CD4-positive, alpha-beta memory T cell (primary cell): ENCODE measurements around the gene PLPPR3. TPM values are rescaled to one million over a fixed set of nuclear protein-coding genes. Genes with fewer than 3 reads are reported as not detected.
"Not testable (repeated sequence)": the region's sequence is repeated elsewhere in the genome, so short reads cannot be mapped to it uniquely, and the experiment has no call there.

Experiments
- CTCF ChIA-PET: fragments of 350-600 bp; sonication (Branson Sonifier 250); formaldehyde crosslinking; loops from one replicate; lab custom pipeline; 2021; ENCODE audit warnings: inconsistent platforms; ENCODE audit not compliant: partially characterized antibody; lab: Charles Lee
- POLR2A ChIA-PET: fragments of 350-600 bp; sonication (Branson Sonifier 250); formaldehyde crosslinking; loops from one replicate; lab custom pipeline; 2021; ENCODE audit not compliant: partially characterized antibody; lab: Charles Lee
- DNase-seq, 5 donors: peaks; one replicate each; pipeline versions ENCODE4 v3.0.0 to v3.0.0-alpha.2; 2020 to 2022; ENCODE audit warnings: mixed read lengths in 1 of 5
- H3K27ac ChIP-seq: one replicate; pipeline ENCODE4 v1.7.0; 2013; ENCODE audit warnings: low read depth, low read length
- H3K27me3 ChIP-seq: 2 replicates; pipeline ENCODE4 v1.7.0; 2013; ENCODE audit warnings: mild to moderate bottlenecking, low read length, moderate library complexity; ENCODE audit not compliant: insufficient read depth
- H3K36me3 ChIP-seq: 2 replicates; pipeline ENCODE4 v1.7.0; 2013; ENCODE audit warnings: mild to moderate bottlenecking, low read length, moderate library complexity; ENCODE audit not compliant: insufficient read depth
- H3K4me1 ChIP-seq: 2 replicates; pipeline ENCODE4 v1.7.0; 2013; ENCODE audit warnings: mild to moderate bottlenecking, low read length, moderate library complexity; ENCODE audit not compliant: insufficient read depth
- H3K4me3 ChIP-seq, 2 donors: one replicate each; pipeline ENCODE4 v1.7.0; 2013; ENCODE audit warnings: low read length in 2 of 2, mild to moderate bottlenecking in 1 of 2
- H3K9me3 ChIP-seq, 2 donors: one replicate each; pipeline ENCODE4 v1.7.0; 2013; ENCODE audit warnings: low read length in 2 of 2, control low read depth in 1 of 2; ENCODE audit not compliant: control insufficient read depth in 1 of 2
- H3K27ac Mint-ChIP-seq, 7 donors: one replicate each; pipeline ENCODE4 v1.8.0; 2020 to 2021; ENCODE audit warnings: mixed read lengths in 7 of 7, mild to moderate bottlenecking in 6 of 7, inconsistent platforms in 3 of 7, moderate library complexity in 3 of 7
- H3K27me3 Mint-ChIP-seq, 2 donors: one replicate each; pipeline ENCODE4 v1.8.0; 2020 to 2021; ENCODE audit warnings: mixed read lengths in 2 of 2
- H3K36me3 Mint-ChIP-seq, 2 donors: one replicate each; pipeline ENCODE4 v1.8.0; 2020 to 2021; ENCODE audit warnings: mixed read lengths in 2 of 2, inconsistent platforms in 1 of 2, mild to moderate bottlenecking in 1 of 2
- H3K4me1 Mint-ChIP-seq, 4 donors: one replicate each; pipeline ENCODE4 v1.8.0; 2020 to 2021; ENCODE audit warnings: mixed read lengths in 4 of 4, mild to moderate bottlenecking in 1 of 4
- H3K4me3 Mint-ChIP-seq, 8 donors: one replicate each; pipeline ENCODE4 v1.8.0; 2020 to 2021; ENCODE audit warnings: mixed read lengths in 8 of 8, mild to moderate bottlenecking in 7 of 8, moderate library complexity in 6 of 8, inconsistent platforms in 3 of 8
- H3K9me3 Mint-ChIP-seq, 8 donors: one replicate each; pipeline ENCODE4 v1.8.0; 2020 to 2021; ENCODE audit warnings: mixed read lengths in 8 of 8, mild to moderate bottlenecking in 5 of 8, inconsistent platforms in 3 of 8, moderate library complexity in 1 of 8
- intact Hi-C: fragments of 100-400 bp; cut with micrococcal nuclease; formaldehyde crosslinking; loops from one replicate; pipeline ENCODE4 v1.15.1; 2023
- polyA plus RNA-seq, 2 donors: library from polyadenylated mRNA; unstranded; fragments of 300-500 nt; fragmentation: Illumina TruSeq; gene quantifications; one replicate each; pipeline ENCODE4 v1.2.3, GENCODE V29; 2021
- total RNA-seq, 2 experiments: library from RNA; stranded (reverse); gene quantifications; one replicate each; pipeline ENCODE4 v1.2.3, GENCODE V29; 2021

Gene PLPPR3
- total and polyA plus RNA-seq, 4 experiments from 2014 or later, result not detected

- intact Hi-C loops, result no loop called here
- Histone ChIP-seq H3K9me3 (no peaks in the 10 kb centered on the region), H3K27me3 (peaks cover 3% of the 10 kb centered on the region), H3K27ac (no peak overlapping the region), H3K36me3 (no peaks in the 10 kb centered on the region), H3K4me3 (no peak overlapping the region), H3K4me1 (no peaks in the 10 kb centered on the region)
- peaks cover 0 to 5% (median under 1%) of the 10 kb centered on the region in 4 donors for H3K4me1 Mint-ChIP-seq
- no peak overlapping the region for H3K27ac Mint-ChIP-seq
- POLR2A ChIA-PET, result interaction anchor here (1.1 kb wide), 1 partner anchor 38 kb away, joined by 3 read pairs; the partner anchor contains the start of gene RNU6-9
- no peak overlapping the region for H3K4me3 Mint-ChIP-seq
- no peaks in the 10 kb centered on the region for H3K36me3 Mint-ChIP-seq
- DNase-seq, result no peak
- H3K9me3 Mint-ChIP-seq, result no peaks in the 10 kb centered on the region
- peaks cover 0 to 9% of the 10 kb centered on the region in 2 donors for H3K27me3 Mint-ChIP-seq
- CTCF ChIA-PET, result interaction anchor here (1.2 to 4.0 kb wide), 4 partner anchors 24 to 129 kb away, joined by 3 to 43 read pairs (median 8); partner anchors contain the start of gene WDR18
These were observed 33.4 kb upstream of the PLPPR3 start for GRCh38 chr19:855142-855541.

- peaks cover 0 to 5% (median under 1%) of the 10 kb centered on the region in 4 donors for H3K4me1 Mint-ChIP-seq
- no peaks in the 10 kb centered on the region for H3K4me1 ChIP-seq
- H3K27ac ChIP-seq, result no peak overlapping the region
- H3K9me3 Mint-ChIP-seq, result no peaks in the 10 kb centered on the region
- peaks cover 2 to 9% of the 10 kb centered on the region in 2 donors for H3K27me3 Mint-ChIP-seq
- intact Hi-C loops, result no loop called here
- H3K4me3 Mint-ChIP-seq, result no peak overlapping the region
- H3K36me3 ChIP-seq, result no peaks in the 10 kb centered on the region
- no peaks in the 10 kb centered on the region for H3K36me3 Mint-ChIP-seq
- DNase-seq, result no peak
- no peak overlapping the region for H3K4me3 ChIP-seq
- H3K9me3 ChIP-seq, result no peaks in the 10 kb centered on the region
- ChIA-PET POLR2A (interaction anchor here (1.1 kb wide), 1 partner anchor 39 kb away, joined by 3 read pairs; the partner anchor contains the start of gene RNU6-9), CTCF (interaction anchor here (1.0 to 1.2 kb wide), 2 partner anchors 9 to 129 kb away, joined by 6 to 7 read pairs; partner anchors contain the start of gene WDR18)
- peaks cover 3% of the 10 kb centered on the region for H3K27me3 ChIP-seq
- no peak overlapping the region for H3K27ac Mint-ChIP-seq
These were observed 32.8 kb upstream of the PLPPR3 start for GRCh38 chr19:854549-854948.

- H3K4me1 Mint-ChIP-seq, DNase-seq, H3K9me3 Mint-ChIP-seq, H3K36me3 Mint-ChIP-seq, H3K27ac Mint-ChIP-seq, H3K4me3 Mint-ChIP-seq, H3K4me1 ChIP-seq, H3K4me3 ChIP-seq, H3K36me3 ChIP-seq, H3K9me3 ChIP-seq, H3K27ac ChIP-seq, intact Hi-C loops, H3K27me3 ChIP-seq: not testable (repeated sequence)
- POLR2A ChIA-PET, result interaction anchor here (1.1 kb wide), 1 partner anchor 40 kb away, joined by 3 read pairs; the partner anchor contains the start of gene RNU6-9
- peaks cover 4 to 12% of the 10 kb centered on the region in 2 donors for H3K27me3 Mint-ChIP-seq
- CTCF ChIA-PET, result interaction anchor here (1.0 to 1.2 kb wide), 2 partner anchors 10 to 130 kb away, joined by 6 to 7 read pairs; partner anchors contain the start of gene WDR18
These were observed 32.0 kb upstream of the PLPPR3 start for GRCh38 chr19:853614-854220.

- CTCF ChIA-PET, result no interaction called here
- no peaks in the 10 kb centered on the region for H3K9me3 ChIP-seq
- no peak overlapping the region for H3K4me3 Mint-ChIP-seq
- H3K4me1 Mint-ChIP-seq, result peaks cover 0 to 5% (median under 1%) of the 10 kb centered on the region in 4 donors
- H3K36me3 Mint-ChIP-seq, result no peaks in the 10 kb centered on the region
- H3K4me1 ChIP-seq, result no peaks in the 10 kb centered on the region
- no peaks in the 10 kb centered on the region for H3K36me3 ChIP-seq
- peaks cover 4 to 18% of the 10 kb centered on the region in 2 donors for H3K27me3 Mint-ChIP-seq
- DNase-seq, result no peak
- POLR2A ChIA-PET, result no interaction called here
- no peak overlapping the region for H3K4me3 ChIP-seq
- no peaks in the 10 kb centered on the region for H3K9me3 Mint-ChIP-seq
- H3K27ac ChIP-seq, result no peak overlapping the region
- H3K27ac Mint-ChIP-seq, result no peak overlapping the region
- intact Hi-C loops, result no loop called here
- no peaks in the 10 kb centered on the region for H3K27me3 ChIP-seq
These were observed 31.3 kb upstream of the PLPPR3 start for GRCh38 chr19:853014-853585.

- no peaks in the 10 kb centered on the region for H3K4me1 ChIP-seq
- Mint-ChIP-seq H3K36me3 (no peaks in the 10 kb centered on the region), H3K9me3 (no peaks in the 10 kb centered on the region), H3K4me3 (no peak within 1 kb of the TSS), H3K27me3 (peaks cover 5 to 19% of the 10 kb centered on the region in 2 donors), H3K27ac (no peak within 1 kb of the TSS), H3K4me1 (peaks cover 0 to 5% (median under 1%) of the 10 kb centered on the region in 4 donors)
- no peak within 1 kb of the TSS for H3K27ac ChIP-seq
- H3K4me3 ChIP-seq, result no peak within 1 kb of the TSS
- no peaks in the 10 kb centered on the region for H3K9me3 ChIP-seq
- H3K36me3 ChIP-seq, result no peaks in the 10 kb centered on the region
- intact Hi-C loops, result no loop called here
- ChIA-PET CTCF (no interaction called here), POLR2A (no interaction called here)
- H3K27me3 ChIP-seq, result no peaks in the 10 kb centered on the region
- no peak for DNase-seq
These were observed 30.6 kb upstream of the PLPPR3 start, which contains the start of gene ELANE for GRCh38 chr19:852136-853013. Gene ELANE, plus strand, starts transcription at chr19:852303. Its CDS starts 26 bp downstream, at chr19:852329.

- Histone ChIP-seq H3K9me3 (no peaks in the 10 kb centered on the region), H3K4me3 (no peak overlapping the region), H3K27ac (no peak overlapping the region), H3K27me3 (no peaks in the 10 kb centered on the region), H3K36me3 (no peaks in the 10 kb centered on the region), H3K4me1 (no peaks in the 10 kb centered on the region)
- Mint-ChIP-seq H3K36me3 (no peaks in the 10 kb centered on the region), H3K27ac (no peak overlapping the region), H3K4me1 (no peaks in the 10 kb centered on the region), H3K27me3 (peaks cover 7 to 26% of the 10 kb centered on the region in 2 donors), H3K9me3 (no peaks in the 10 kb centered on the region), H3K4me3 (no peak overlapping the region)
- ChIA-PET POLR2A (no interaction called here), CTCF (no interaction called here)
- intact Hi-C loops, result no loop called here
- DNase-seq, result no peak
These were observed 29.2 kb upstream of the PLPPR3 start for GRCh38 chr19:850979-851335.
